Measurements from ENCODE around the gene TRABD2B. TPM values are rescaled to one million over a fixed set of nuclear protein-coding genes. Genes with fewer than 3 reads are reported as not detected.
"Not testable (repeated sequence)": the region's sequence is repeated elsewhere in the genome, so short reads cannot be mapped to it uniquely, and the experiment has no call there.

TRABD2B gene
- polyA plus RNA-seq, 6 donors from 2014 or later, result not detected

DNA sequence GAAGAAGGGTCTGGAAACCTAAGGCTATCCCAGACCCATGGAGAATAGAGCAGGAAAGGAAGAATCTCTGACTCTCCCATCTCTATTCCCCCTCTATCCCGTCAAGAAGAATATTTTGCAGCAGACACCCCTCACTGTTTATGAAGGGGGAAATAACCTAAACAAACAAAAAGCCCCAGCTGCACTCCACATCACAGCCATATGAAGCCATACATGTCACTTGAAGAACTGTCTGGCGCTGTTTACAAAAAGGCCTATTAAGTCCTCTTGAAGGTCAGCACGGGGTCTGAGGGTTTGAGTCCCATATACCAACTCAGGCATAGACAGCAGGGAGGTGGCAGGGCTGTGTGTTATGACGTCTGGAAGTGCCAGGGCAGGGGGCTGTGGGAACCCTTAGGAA is 31.4 kb downstream of the TRABD2B start:
- H3K27ac Mint-ChIP-seq, result no peak overlapping the region
- peaks cover 0 to 7% (median 0%) of the 10 kb centered on the region in 7 donors for H3K9me3 Mint-ChIP-seq
- H3K4me1 Mint-ChIP-seq, result no peaks in the 10 kb centered on the region
- H3K27me3 Mint-ChIP-seq, result peaks cover 20 to 53% (median 21%) of the 10 kb centered on the region in 3 donors
- no peak for ATAC-seq (ENCODE audit: low read depth in 2 of 2)
- no peak for DNase-seq
- H3K4me3 Mint-ChIP-seq, result no peak overlapping the region
- H3K36me3 Mint-ChIP-seq, result no peaks in the 10 kb centered on the region

- Mint-ChIP-seq H3K36me3 (no peaks in the 10 kb centered on the region), H3K27me3 (peaks cover 13 to 42% (median 21%) of the 10 kb centered on the region in 3 donors), H3K27ac (no peak overlapping the region), H3K4me1 (no peaks in the 10 kb centered on the region), H3K4me3 (no peak overlapping the region), H3K9me3 (peaks cover 0 to 14% (median 5%) of the 10 kb centered on the region in 7 donors)
- DNase-seq, result no peak
- no peak for ATAC-seq (ENCODE audit: low read depth in 2 of 2)
These were observed 32.5 kb downstream of the TRABD2B start for GRCh38 chr1:47964636-47965035.

DNA sequence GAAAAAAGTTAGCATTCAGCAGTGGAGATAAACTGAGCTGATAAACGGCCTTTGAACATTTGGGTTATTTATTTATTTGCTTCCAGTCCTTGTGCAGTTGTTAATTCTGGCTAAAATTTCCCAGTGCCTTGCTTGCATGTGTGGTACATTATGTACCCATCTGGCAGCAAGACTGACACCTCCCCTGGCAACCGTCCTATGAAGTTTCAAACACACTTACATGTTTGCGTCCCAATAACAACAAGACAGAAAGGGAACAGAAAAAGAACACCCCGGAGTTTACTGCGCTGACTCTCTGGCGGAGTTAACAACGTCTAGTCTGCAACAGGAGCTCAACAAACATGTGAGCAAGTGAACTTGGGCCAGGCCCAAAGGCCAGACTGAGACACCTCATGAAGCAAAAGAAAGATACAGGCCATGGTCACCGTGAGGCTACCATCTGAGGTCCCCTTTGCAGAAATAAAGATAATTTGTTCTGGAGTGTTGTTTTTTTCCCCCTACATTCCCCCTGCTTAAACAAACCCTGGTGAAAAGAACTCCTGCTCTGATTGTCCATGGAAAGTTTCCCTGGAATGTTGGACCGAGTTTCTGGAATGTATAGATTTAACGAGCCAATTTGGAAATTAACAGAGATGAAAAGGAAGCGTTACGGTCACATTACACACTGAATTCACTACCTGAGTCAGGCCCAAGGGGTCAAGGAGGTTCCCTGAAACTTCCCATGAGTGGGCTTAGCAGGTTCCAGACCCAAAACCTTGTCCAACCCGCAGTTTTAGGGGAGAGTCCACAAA is 33.4 kb downstream of the TRABD2B start:
- no peaks in the 10 kb centered on the region for H3K36me3 Mint-ChIP-seq
- H3K4me3 Mint-ChIP-seq, result no peak overlapping the region
- peaks cover 13 to 40% (median 22%) of the 10 kb centered on the region in 3 donors for H3K27me3 Mint-ChIP-seq
- ATAC-seq (ENCODE audit: low read depth in 2 of 2) (no peak), DNase-seq (no peak)
- no peak overlapping the region for H3K27ac Mint-ChIP-seq
- no peaks in the 10 kb centered on the region for H3K4me1 Mint-ChIP-seq
- H3K9me3 Mint-ChIP-seq, result peaks cover 0 to 14% (median 5%) of the 10 kb centered on the region in 7 donors

DNA sequence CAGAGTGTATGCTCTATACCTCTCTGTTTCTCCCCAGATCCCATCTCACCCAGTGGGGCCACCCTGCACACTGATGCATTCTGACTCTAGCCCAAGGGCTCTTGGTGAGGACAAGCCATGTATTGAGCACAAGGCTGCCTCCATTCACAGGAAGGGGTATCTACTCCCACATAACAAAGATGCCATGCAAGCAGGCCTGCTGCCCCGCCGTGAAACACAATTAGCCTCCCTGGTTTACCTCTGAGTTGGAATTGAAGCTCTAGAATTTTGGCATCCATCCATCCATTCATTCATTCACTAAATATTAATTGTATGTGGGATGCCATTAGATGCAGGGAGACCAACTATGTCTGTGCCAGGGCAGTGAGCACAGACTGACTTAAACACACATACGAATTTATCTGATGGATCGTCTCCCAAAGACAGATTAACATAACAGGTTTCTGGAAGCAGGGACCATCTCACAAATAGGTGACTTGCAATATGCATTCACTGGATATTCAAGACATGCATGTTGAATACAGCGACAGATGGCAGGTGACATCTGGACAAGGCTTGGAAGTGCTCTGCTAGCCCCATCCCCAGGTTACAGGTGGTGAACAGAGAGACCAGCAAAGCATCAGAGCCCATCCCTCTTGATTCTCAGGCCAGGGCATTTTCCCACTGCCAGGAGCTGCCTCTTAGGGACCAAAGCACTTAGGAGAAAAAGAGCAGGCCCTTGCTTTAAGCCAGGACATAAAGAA is 34.3 kb downstream of the TRABD2B start:
- DNase-seq, result no peak
- no peak for ATAC-seq (ENCODE audit: low read depth in 2 of 2)
- Mint-ChIP-seq H3K4me3 (peak overlapping the region in 1 of 8 donors; percentile 38), H3K27me3 (peaks cover 13 to 40% (median 25%) of the 10 kb centered on the region in 3 donors), H3K27ac (no peak overlapping the region), H3K36me3 (no peaks in the 10 kb centered on the region), H3K9me3 (peaks cover 0 to 14% (median 5%) of the 10 kb centered on the region in 7 donors), H3K4me1 (no peaks in the 10 kb centered on the region)

DNA sequence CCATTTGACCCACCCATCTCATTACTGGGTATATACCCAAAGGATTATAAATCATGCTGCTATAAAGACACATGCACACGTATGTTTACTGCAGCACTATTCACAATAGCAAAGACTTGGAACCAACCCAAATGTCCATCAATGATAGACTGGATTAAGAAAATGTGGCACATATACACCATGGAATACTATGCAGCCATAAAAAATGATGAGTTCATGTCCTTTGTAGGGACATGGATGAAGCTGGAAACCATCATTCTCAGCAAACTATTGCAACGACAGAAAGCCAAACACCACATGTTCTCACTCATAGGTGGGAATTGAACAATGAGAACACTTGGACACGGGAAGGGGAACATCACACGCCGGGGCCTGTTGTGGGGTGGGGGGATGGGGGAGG is 35.4 kb downstream of the TRABD2B start:
- peaks cover 22 to 36% (median 34%) of the 10 kb centered on the region in 3 donors for H3K27me3 Mint-ChIP-seq
- ATAC-seq (ENCODE audit: low read depth in 2 of 2), result not testable (repeated sequence)

GRCh38 chr1:47956491-47956890 is 40.7 kb downstream of the TRABD2B start:
- H3K4me3 Mint-ChIP-seq; H3K36me3 Mint-ChIP-seq; ATAC-seq (ENCODE audit: low read depth in 2 of 2); H3K4me1 Mint-ChIP-seq; H3K27ac Mint-ChIP-seq; DNase-seq: not testable (repeated sequence)
- Mint-ChIP-seq H3K27me3 (peaks cover 24 to 36% (median 26%) of the 10 kb centered on the region in 3 donors), H3K9me3 (peaks cover 5 to 15% (median 10%) of the 10 kb centered on the region in 7 donors)

More for the DNA sequence above, 35.4 kb downstream of the TRABD2B start:
- not testable (repeated sequence) for H3K27ac Mint-ChIP-seq, H3K36me3 Mint-ChIP-seq, H3K4me3 Mint-ChIP-seq, DNase-seq, H3K4me1 Mint-ChIP-seq
- peaks cover 5 to 15% (median 7%) of the 10 kb centered on the region in 7 donors for H3K9me3 Mint-ChIP-seq

DNA sequence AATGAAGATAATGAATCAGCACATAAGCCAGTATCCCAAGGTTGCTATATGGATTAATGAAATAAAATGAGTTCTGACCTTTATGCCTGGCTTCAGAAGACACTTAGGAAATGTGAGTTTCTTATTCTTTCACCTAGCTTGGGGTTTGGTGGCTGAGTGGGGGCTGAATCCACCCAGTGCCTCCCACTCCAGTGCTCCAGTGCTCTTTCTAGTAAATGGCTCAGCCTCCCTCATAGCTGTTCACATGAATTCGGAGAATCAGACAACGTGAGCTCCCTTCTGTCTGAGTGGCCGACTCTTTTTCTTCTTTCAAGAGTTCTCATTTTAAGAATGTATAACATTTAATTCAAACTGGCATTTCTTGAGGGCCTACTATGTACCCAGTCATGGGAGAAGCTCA is 43.5 kb downstream of the TRABD2B start:
- DNase-seq (no peak), ATAC-seq (ENCODE audit: low read depth in 2 of 2) (no peak)
- Mint-ChIP-seq H3K4me3 (no peak overlapping the region), H3K27ac (no peak overlapping the region), H3K27me3 (peaks cover 23 to 36% (median 26%) of the 10 kb centered on the region in 3 donors), H3K36me3 (no peaks in the 10 kb centered on the region), H3K9me3 (peaks cover 0 to 10% (median 6%) of the 10 kb centered on the region in 7 donors), H3K4me1 (no peaks in the 10 kb centered on the region)

GRCh38 chr1:47951545-47952235 is 45.5 kb downstream of the TRABD2B start:
- Mint-ChIP-seq H3K4me3 (no peak overlapping the region), H3K27me3 (peaks cover 11 to 31% (median 21%) of the 10 kb centered on the region in 3 donors)

DNA sequence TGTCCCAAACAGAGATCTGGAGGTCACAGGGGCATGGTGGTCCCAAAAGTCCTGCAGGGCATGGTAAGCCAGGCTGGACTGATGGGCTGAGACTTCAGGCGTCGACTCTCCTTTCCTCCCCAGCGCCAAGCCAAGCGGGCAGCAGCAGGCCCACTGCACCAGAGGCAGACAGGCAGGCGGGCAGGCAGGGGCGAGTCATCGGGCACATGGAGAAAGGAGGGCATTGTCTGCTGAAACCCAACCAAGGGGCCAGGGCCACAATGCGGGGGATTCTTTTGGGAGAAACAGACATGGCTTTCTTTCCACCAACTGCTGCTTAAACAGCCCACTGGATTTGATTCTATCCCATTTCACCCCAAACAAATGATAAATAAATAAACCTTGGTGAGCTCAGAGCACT is 46.2 kb downstream of the TRABD2B start:
- no peak overlapping the region for H3K27ac Mint-ChIP-seq
- no peak for ATAC-seq (ENCODE audit: low read depth in 2 of 2)

More at GRCh38 chr1:47951545-47952235, 45.5 kb downstream of the TRABD2B start:
- DNase-seq (no peak), ATAC-seq (ENCODE audit: low read depth in 2 of 2) (no peak)
- Mint-ChIP-seq H3K36me3 (no peaks in the 10 kb centered on the region), H3K4me1 (no peaks in the 10 kb centered on the region), H3K9me3 (peaks cover 0 to 7% (median 3%) of the 10 kb centered on the region in 7 donors), H3K27ac (no peak overlapping the region)

GRCh38 chr1:47950471-47950870 is 46.7 kb downstream of the TRABD2B start:
- peaks cover 0 to 6% (median under 1%) of the 10 kb centered on the region in 7 donors for H3K9me3 Mint-ChIP-seq
- H3K4me1 Mint-ChIP-seq, result no peaks in the 10 kb centered on the region
- ATAC-seq (ENCODE audit: low read depth in 2 of 2), result no peak
- H3K36me3 Mint-ChIP-seq, result no peaks in the 10 kb centered on the region
- H3K27ac Mint-ChIP-seq, result no peak overlapping the region
- no peak for DNase-seq
- no peak overlapping the region for H3K4me3 Mint-ChIP-seq
- peaks cover 11 to 27% (median 17%) of the 10 kb centered on the region in 3 donors for H3K27me3 Mint-ChIP-seq

More for the DNA sequence above, 46.2 kb downstream of the TRABD2B start:
- H3K9me3 Mint-ChIP-seq, result peaks cover 0 to 7% (median 3%) of the 10 kb centered on the region in 7 donors
- no peak overlapping the region for H3K4me3 Mint-ChIP-seq
- no peaks in the 10 kb centered on the region for H3K36me3 Mint-ChIP-seq
- peaks cover 11 to 31% (median 21%) of the 10 kb centered on the region in 3 donors for H3K27me3 Mint-ChIP-seq
- no peaks in the 10 kb centered on the region for H3K4me1 Mint-ChIP-seq
- DNase-seq, result no peak

DNA sequence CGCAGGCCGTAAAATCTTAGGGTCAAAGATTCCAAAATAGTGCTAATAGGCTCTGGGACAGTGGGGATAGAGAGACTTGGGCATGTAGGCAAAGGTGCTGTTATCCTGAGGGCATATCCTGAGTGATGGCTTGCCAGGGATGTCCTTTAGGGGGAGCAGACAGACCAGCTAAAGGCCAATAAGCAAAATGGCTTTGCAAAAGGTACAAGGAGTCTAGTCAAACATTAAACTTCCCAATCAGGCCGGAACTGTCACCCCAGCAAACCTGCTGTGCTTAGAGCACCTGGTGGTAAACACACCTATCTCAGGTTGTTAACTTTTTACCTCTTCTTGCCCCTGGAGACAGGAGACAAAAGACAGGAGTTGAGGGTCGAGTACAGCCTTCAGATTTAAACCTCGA is 49.1 kb downstream of the TRABD2B start:
- H3K27me3 Mint-ChIP-seq, result peaks cover 0 to 23% (median 18%) of the 10 kb centered on the region in 3 donors
- H3K9me3 Mint-ChIP-seq, result no peaks in the 10 kb centered on the region
- H3K4me1 Mint-ChIP-seq, result no peaks in the 10 kb centered on the region
- no peak overlapping the region for H3K4me3 Mint-ChIP-seq
- DNase-seq (no peak), ATAC-seq (ENCODE audit: low read depth in 2 of 2) (no peak)
- no peaks in the 10 kb centered on the region for H3K36me3 Mint-ChIP-seq
- H3K27ac Mint-ChIP-seq, result no peak overlapping the region

DNA sequence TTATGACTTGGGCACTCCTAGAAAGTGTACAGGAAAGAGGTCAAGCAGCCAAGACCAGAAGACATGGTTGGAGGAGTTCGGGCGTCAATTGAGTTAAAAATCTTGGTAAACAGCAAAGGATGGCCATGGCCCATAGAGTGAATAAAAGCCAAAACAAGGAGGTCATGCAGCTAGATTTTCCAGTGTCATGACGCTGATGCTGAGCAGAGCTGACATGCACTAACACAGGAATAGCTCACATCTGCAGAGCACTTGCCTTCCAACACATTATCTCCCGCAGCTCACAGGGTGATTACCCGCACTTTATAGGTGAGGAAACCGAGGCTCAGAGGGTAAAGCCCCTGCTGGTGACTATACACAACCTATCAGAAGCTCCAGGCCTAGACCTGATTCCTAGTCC is 49.7 kb downstream of the TRABD2B start:
- Mint-ChIP-seq H3K9me3 (no peaks in the 10 kb centered on the region), H3K27me3 (peaks cover 0 to 20% (median 18%) of the 10 kb centered on the region in 3 donors), H3K4me3 (no peak overlapping the region), H3K36me3 (no peaks in the 10 kb centered on the region), H3K4me1 (no peaks in the 10 kb centered on the region), H3K27ac (no peak overlapping the region)
- ATAC-seq (ENCODE audit: low read depth in 2 of 2) (no peak), DNase-seq (no peak)

- no peak overlapping the region for H3K4me3 Mint-ChIP-seq
- H3K9me3 Mint-ChIP-seq, result no peaks in the 10 kb centered on the region
- ATAC-seq (ENCODE audit: low read depth in 2 of 2) (no peak), DNase-seq (no peak)
- no peaks in the 10 kb centered on the region for H3K36me3 Mint-ChIP-seq
- no peaks in the 10 kb centered on the region for H3K4me1 Mint-ChIP-seq
- peaks cover 0 to 25% (median 20%) of the 10 kb centered on the region in 3 donors for H3K27me3 Mint-ChIP-seq
- H3K27ac Mint-ChIP-seq, result peak overlapping the region in 1 of 6 donors; percentile 63
These were observed 52.6 kb downstream of the TRABD2B start for GRCh38 chr1:47944561-47944960.
